Psoas muscle (tissue), 8 donors: Measurements from ENCODE around the gene CUZD1. TPM values are rescaled to one million over a fixed set of nuclear protein-coding genes. Genes with fewer than 3 reads are reported as not detected.
"Not testable (repeated sequence)": the region's sequence is repeated elsewhere in the genome, so short reads cannot be mapped to it uniquely, and the experiment has no call there.

ENCODE experiments used
- ATAC-seq, 4 donors: fragments of 200-7000 bp; cut with Tn5 transposase; one replicate each; pipeline ENCODE4 v1.9.1; 2020; ENCODE audit warnings: moderate library complexity in 3 of 4, mild to moderate bottlenecking in 2 of 4
- DNase-seq, 2 donors: peaks; one replicate each; pipeline ENCODE4 v3.0.0-alpha.2; 2020
- H3K27ac ChIP-seq: fragments of 200-600 bp; one replicate; pipeline ENCODE4 v1.8.0; 2022
- H3K27me3 ChIP-seq, 3 donors: fragments of 200-600 bp in 1 of 3; one replicate each; pipeline versions ENCODE4 v1.6.1 to v1.8.0; 2013 to 2022; ENCODE audit warnings: low read length in 2 of 3, mild to moderate bottlenecking in 2 of 3, moderate library complexity in 1 of 3; ENCODE audit not compliant: insufficient read depth in 3 of 3
- H3K36me3 ChIP-seq, 2 donors: fragments of 200-600 bp in 1 of 2; one replicate each; pipeline versions ENCODE4 v1.6.1 to v1.8.0; 2013 to 2022; ENCODE audit warnings: low read depth in 1 of 2, mild to moderate bottlenecking in 1 of 2, moderate library complexity in 1 of 2; ENCODE audit not compliant: insufficient read depth in 1 of 2
- H3K4me1 ChIP-seq: fragments of 200-600 bp; one replicate; pipeline ENCODE4 v1.8.0; 2022
- H3K4me3 ChIP-seq: fragments of 200-600 bp; one replicate; pipeline ENCODE4 v1.8.0; 2022; ENCODE audit warnings: mild to moderate bottlenecking
- H3K9me3 ChIP-seq: fragments of 200-600 bp; one replicate; pipeline ENCODE4 v1.8.0; 2022
- CTCF ChIP-seq: fragments of 200-600 bp; IDR thresholded peaks from one replicate; pipeline ENCODE4 v1.8.0; 2022; ENCODE audit warnings: antibody characterized with exemption
- WGBS, 3 donors: extraction: QIAGEN DNeasy Blood & Tissue Kit; methylation state at CpG; one replicate each; pipeline versions ENCODE4 v1.1.6 to v1.1.7; 2013; 5-methylcytosine and 5-hydroxymethylcytosine counted together
- intact Hi-C, 2 donors: fragments of 100-400 bp; cut with DNase I; formaldehyde crosslinking; loops; one replicate each; pipeline versions ENCODE4 v1.11.0 to v1.14.2; 2022
- polyA plus RNA-seq, 3 donors: library from polyadenylated mRNA; stranded (reverse); fragments of 200-250 nt; gene quantifications; one replicate each; pipeline ENCODE4 v1.2.3, GENCODE V29; 2013
- total RNA-seq, 4 donors: library from RNA; stranded (reverse); fragmentation: NEBNext Ultra II Directional in 2 of 4; extraction: Animal tissue kit (Norgen Biotek cat#: 25700) in 2 of 4; gene quantifications; one replicate each; pipeline versions ENCODE4 v1.2.1 to v1.2.4, GENCODE V29; 2021 to 2023
- donor health status: healthy with polysubstance abuse.
- donor health status: DM: no; HTN: no; CAD: no; lungs with moderate emphysema.
- donor health status: Bipolar disorder and iron deficiency.
- donor health status: healthy.
- donor health status: DM: yes; HTN: yes; CAD: no.
- donor health status: DM: no; HTN: no; CAD: no.
- donor health status: DM: no; HTN: no; CAD: no.
- donor health status: DM: yes; HTN: yes; CAD: no.

The CUZD1 gene
- total and polyA plus RNA-seq, 7 donors, result 0.10 to 0.35 (median 0.18) TPM; not detected in 1

- no peak for ATAC-seq
- no peaks in the 10 kb centered on the region for H3K36me3 ChIP-seq
- no peak overlapping the region for H3K4me3 ChIP-seq
- H3K27me3 ChIP-seq, result no peaks in the 10 kb centered on the region
- H3K9me3 ChIP-seq, result no peaks in the 10 kb centered on the region
- peaks cover 5% of the 10 kb centered on the region for H3K4me1 ChIP-seq
- intact Hi-C loops, result no loop called here
- WGBS, 3 donors, result 89 to 92% (median 92%) methylated on average over 2 of the region's 2 CpGs
- H3K27ac ChIP-seq, result no peak overlapping the region
- DNase-seq, result no peak
- no peak for TF ChIP-seq CTCF
These were observed 17.8 kb upstream of the CUZD1 start for GRCh38 chr10:122863216-122864193.

GRCh38 chr10:122861711-122862161 is 16.1 kb upstream of the CUZD1 start:
- ATAC-seq, result no peak
- H3K4me1 ChIP-seq, result peaks cover 5% of the 10 kb centered on the region
- H3K27ac ChIP-seq, result no peak overlapping the region
- H3K4me3 ChIP-seq, result no peak overlapping the region
- no peak for DNase-seq
- intact Hi-C loops, result no loop called here
- TF ChIP-seq CTCF, result no peak
- no peaks in the 10 kb centered on the region for H3K27me3 ChIP-seq
- H3K36me3 ChIP-seq, result no peaks in the 10 kb centered on the region
- no peaks in the 10 kb centered on the region for H3K9me3 ChIP-seq
- WGBS, 3 donors, result 33 to 44% (median 37%) methylated on average over 1 of the region's 1 CpG

- no peak for TF ChIP-seq CTCF
- Histone ChIP-seq H3K9me3 (no peaks in the 10 kb centered on the region), H3K27ac (no peak overlapping the region), H3K4me3 (no peak overlapping the region), H3K27me3 (no peaks in the 10 kb centered on the region), H3K4me1 (peaks cover under 1% of the 10 kb centered on the region), H3K36me3 (no peaks in the 10 kb centered on the region)
- WGBS, 3 donors, result 76 to 86% (median 77%) methylated on average over 1 of the region's 1 CpG
- intact Hi-C loops, result no loop called here
- DNase-seq, result no peak
- no peak for ATAC-seq
These were observed 13.9 kb upstream of the CUZD1 start for GRCh38 chr10:122859527-122859926.

GRCh38 chr10:122858042-122858441 is 12.4 kb upstream of the CUZD1 start:
- H3K4me3 ChIP-seq, H3K27me3 ChIP-seq, H3K9me3 ChIP-seq, intact Hi-C loops, DNase-seq, H3K27ac ChIP-seq, ATAC-seq, H3K4me1 ChIP-seq, H3K36me3 ChIP-seq: not testable (repeated sequence)
- WGBS, 3 donors, result 88 to 99% (median 97%) methylated on average over 5 of the region's 5 CpGs

GRCh38 chr10:122856902-122857301 is 11.2 kb upstream of the CUZD1 start:
- intact Hi-C loops, result no loop called here
- ATAC-seq (no peak), DNase-seq (no peak)
- H3K4me1 ChIP-seq, result no peaks in the 10 kb centered on the region
- H3K9me3 ChIP-seq, result no peaks in the 10 kb centered on the region
- no peak overlapping the region for H3K4me3 ChIP-seq
- H3K27me3 ChIP-seq, result no peaks in the 10 kb centered on the region
- H3K27ac ChIP-seq, result no peak overlapping the region
- WGBS, 3 donors, result 75 to 93% (median 85%) methylated on average over 1 of the region's 1 CpG
- no peak for TF ChIP-seq CTCF
- no peaks in the 10 kb centered on the region for H3K36me3 ChIP-seq
